ENCODE results near the gene PIK3R3.

PIK3R3 gene

DNA sequence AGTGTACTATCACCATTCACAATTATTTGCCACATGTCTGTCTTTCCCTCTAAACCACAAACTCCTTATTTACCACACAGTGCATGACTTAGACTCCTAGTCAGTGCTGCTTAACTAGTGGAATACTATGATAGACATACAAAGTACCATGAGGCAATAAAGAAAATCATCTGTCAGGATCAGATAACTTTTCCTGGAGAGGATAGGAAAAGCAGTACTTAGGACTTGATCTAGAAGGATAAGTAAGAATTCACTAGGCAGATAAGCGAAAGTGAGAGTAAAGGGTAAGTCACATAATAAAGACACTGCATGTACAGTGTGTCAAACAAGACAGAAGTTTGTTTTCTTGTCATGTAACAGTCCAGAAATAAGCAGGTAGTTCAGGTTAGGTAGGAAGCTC, 21.3 kb upstream of the PIK3R3 start:
- DNase-seq: no peak

DNA sequence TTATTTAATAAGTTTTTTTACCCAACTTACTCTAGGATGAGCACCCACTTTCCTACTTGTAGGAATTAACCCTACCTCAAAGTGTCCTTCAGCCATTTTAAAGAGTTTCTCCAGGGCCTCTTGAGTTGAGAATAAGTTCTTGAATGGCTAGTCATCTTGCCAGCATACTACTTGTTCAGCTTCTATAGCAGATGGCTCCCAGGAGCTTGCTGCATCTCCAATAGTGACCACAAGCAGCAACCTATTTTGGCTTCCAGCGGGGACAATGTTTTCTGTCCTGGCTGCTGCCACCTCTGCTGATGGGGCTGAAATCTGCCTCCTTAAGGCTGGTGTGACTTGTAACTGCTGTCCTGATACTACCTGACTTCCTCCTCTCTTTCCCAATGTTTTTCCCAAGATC, 20.8 kb upstream of the PIK3R3 start:
- DNase-seq: no peak

DNA sequence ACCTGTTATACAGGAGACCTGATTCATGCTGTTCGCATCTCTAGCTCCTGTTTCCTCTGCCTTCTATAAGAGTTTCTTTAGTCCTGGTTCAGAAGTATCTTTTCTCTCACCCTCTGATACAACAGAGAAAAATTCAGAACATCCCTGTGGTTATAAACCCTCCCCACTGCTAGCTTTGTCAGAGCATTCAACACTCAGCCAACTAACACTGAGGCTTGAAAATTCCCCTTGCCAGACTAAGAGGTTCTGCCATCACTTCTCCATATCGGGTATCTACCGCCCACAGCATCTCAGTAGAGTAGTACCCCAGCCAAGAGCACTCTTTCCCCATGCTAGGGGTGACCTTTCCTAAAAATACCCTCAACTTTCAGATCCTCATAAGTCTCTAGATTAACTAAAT, 19.6 kb upstream of the PIK3R3 start:
- DNase-seq: no peak

DNA sequence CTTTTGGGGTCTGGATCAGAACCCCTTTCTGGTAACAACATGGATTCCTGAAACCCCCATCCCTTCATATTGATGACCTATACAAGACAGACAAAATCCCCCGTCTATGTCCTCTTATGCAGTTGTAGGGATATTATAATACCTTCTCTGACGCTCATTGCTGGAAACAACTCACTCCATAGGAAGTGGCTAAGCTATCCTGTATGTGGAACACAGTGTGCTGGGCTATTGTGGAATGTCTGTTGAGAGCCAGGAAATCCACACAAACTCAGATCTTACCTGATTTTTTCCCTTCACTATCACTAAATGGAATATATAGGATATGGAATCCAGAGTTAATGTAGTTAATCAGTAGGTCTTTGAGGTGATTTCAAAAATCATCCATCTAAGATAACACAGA, 17.7 kb upstream of the PIK3R3 start:
- no peak for DNase-seq

DNA sequence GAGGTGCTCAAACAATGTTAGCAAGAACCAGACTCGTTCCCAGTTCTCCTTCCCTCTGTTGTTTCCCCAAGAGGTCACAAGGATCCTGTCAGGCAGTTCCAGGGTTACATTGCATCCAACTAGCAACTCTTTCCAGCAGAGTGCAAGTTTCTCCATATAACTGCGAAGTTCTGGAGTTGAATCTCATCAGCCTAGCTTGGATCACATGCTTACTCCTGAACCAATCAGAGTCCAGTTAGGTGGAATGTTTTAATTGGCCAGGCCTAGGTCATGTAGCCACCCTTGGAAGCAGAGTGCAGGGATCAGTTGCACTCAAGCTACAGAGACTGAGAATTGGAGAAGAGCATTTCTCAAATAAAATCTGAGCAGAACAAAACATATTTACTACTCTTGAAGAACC, 15.9 kb upstream of the PIK3R3 start:
- DNase-seq: no peak

DNA sequence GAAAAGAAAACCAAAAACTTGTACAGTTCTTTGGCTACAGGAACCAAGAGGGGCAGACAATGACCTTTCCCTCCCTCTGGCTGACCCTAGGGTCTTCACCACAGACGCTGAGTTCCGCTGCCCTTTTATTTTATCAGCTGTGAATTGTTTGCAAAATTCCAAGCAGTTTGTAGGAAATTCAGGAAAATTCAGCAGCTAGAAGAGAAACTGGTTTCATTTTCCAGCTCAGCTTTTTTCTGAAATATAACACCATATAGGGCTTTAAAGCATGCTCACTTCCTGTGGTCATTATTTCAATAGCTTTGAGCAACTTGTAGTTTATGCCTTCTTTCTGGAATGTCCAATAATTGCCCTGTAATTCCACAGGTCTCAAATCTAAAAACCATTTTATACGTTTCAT, 5.5 kb upstream of the PIK3R3 start:
- DNase-seq: no peak

DNA sequence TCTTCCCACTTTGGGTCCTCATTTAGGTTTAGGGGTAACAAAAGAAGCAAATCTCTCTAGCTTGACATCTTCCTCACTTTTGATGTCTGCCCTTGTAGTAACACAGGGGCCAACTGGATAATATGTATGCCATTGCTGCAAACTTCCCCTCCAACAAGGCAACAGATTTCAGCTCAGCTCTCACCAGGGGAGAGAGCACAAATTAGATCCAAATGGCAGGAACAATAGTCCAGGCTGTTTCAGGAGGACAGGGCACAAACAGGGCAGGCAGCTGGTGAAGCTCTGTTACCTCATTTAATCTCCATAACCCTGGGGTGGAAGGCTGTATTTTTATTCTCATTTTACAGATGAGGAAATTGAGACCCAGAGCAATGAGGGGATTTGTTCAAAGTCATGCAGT, 4.3 kb upstream of the PIK3R3 start:
- no peak for DNase-seq

DNA sequence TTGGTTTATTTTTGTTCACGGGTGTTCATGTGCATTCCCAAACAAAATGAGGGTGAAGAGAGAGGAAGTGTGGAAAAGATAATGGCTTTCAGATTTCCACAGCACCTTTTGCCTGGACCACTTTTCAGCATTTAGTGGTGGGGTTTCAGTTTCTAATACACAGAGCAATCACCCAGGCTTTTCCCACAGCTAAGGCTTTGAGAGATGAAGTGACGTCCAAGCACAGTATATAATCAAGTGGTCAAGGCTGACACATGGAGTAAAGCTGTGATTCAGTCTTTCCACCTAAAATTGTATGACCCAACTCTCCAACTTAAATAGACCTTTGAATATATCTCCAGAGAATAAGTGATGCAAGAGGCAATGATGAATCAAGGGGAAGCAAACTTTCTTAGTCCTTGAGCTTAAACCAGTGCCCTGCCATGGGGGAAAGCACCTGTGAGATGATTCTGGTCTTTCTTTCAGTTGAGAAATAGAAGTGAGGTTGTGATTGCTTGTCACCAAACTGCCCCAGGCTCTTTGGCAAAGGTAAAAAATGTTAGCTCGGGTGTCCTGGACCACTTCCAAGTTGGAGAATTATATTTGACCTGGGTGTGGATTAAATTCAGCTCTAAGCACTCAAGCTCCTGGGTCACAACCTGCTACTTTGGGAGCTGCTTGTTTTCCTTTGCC, 2.4 kb upstream of the PIK3R3 start:
- no peak for DNase-seq

DNA sequence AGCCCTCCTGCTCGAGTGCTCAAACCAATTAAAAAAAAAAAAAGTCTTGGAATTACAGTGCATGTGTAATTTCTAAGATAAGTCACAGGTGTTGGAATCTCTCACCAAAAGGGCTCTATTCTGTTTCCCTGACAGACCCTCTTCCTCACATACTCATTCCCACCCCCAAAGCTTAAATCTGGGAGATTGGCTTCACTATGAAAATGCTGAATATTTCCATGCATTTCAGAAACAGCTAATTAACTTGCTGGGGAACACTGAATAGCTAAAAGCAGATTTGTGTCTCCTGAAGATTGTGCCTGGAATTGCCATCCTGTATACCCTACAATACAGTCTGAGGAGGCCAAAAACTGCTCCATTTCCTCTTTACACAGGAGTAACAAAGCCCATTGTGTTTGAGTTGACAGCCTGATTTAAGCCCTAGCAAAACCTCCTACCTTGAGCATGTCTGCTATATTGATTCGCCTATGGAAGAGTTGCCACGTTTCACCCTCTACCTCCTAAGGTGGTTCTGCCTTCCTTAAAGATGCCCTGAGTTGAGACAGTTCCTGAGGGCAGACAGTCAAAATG, 1.4 kb upstream of the PIK3R3 start:
- DNase-seq: no peak

DNA sequence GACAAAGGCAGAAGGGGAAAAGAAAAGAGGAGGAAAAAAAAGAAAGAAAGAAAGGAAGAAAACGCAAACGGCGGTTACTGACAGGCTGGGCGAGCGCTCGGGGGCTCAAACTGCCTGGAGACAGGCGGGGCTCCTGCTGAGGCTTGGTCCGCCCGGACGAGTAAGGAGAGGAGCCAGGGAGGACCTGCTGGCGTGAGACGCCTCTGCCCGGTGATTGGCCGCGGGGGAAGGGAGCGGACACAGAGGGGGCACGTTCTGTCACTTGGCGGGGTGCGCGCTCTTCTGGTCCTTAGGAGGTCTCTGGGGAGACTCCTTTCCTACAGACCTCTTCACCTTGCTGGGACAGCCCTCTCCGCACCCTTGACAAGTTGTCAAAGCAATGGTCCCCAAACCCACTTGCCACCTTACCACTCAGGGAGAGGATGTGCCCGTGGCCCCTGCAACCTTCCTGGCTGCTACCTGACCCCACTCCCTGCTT, 791 bp upstream of the PIK3R3 start:
- no peak for DNase-seq

DNA sequence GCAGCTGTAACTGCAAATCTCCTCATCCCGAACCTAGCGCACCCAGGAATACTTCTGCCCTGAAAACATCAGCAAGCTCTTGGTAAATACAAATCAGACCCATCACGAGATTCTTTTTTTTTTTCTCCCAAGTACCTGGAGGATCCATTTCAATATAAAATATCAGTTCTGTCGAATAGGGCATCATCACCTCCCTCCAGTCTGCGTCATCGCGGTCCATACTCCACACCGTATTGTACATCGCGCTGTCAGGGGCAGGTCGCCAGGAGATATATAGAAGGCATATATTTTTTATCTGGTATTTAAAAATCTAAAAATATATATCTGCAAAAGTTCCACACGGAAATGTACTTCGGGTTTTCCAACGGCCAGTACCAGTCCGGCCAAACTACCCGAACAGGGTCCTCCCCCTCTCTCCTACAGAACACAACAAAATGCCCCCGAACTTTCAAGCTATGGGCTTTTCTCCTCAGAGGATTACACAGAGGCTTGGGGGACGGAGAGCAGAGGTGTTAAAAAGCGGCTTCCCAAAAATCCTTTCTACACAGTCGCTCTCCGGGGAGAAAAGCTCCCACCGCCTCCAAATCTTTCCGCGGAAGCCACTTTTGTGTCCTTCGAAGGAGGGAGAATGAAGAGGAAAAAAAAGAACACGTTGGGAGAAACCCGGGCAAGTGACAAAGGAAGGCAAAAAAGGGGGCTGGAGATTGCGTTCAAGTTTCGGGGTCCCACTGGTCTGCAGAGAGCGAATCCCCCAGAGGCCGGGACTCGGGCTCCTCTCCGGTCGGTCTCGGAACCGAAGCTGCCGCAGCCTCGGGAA, 509 bp downstream of the PIK3R3 start:
- DNase-seq: no peak

DNA sequence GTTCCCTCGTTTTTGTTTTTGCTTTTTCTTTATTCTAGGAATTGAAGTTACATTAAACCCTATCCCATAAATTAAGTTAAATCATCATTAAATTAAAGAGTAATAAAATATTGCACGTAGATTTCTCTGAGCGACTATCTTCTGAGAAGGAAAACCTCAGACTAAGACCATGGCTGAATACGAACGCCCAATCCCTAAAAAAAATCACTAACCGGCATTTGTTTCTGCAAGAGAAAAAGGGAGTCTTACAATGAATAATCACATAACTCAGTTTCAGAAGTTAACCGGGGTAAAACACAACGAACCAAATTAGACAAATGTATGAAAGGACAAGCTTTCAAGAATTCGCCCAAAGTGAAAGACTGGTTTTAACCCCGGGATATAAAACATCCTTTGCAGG, 1.3 kb downstream of the PIK3R3 start:
- no peak for DNase-seq

DNA sequence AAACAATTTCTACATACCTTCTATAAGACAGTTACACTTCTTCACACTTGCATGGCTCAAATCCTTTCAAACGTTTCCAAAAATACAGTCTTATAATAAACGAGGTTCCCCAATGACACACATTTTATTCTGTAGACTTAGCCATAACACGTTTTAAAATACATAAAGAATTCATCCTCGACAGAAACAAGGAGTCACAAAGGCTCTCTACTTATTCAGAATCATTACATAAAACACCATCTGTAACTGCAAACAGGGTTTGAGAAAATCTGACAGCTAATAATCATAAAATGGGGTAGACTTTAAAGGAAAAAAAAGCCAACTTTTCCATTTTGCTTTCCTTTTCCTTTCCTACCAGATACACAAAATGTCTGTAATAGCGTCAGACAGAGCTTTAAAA, 1.8 kb downstream of the PIK3R3 start:
- no peak for DNase-seq

DNA sequence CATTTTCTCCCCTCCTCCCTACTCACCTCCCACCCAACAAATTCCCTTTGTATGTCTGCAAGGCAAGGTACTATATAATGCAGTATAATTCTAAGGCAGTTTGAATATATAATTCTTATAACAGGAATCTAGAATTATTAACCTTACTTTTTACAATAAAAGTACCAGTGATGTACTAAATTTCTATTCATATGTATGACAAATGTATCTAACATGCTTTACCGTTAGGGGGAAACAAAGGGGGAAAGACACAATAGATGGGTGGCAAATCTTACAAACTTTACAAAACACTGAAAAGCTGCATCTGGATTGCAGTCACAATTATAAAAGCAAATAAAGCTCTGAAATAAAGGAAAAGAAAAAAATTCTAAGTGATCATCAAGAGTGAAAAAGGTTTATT, 2.3 kb downstream of the PIK3R3 start:
- no peak for DNase-seq

DNA sequence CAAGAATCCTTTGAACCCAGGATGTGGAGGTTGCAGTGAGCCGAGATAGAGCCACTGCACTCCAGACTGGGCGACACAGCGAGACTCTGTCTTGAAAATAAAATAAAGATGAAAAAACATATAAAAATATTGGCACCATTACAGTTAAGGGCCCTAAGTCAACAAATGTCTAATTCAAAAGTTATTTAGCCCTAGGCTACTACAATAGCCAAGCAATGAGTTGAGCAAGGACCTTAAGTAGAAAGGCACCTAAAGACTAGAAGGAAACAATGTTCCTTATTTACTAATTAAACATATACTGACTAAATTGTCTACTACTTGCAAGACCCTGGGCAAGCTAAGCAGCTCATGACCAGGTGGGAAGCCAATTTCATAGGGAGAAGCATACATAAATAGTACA, 4.1 kb downstream of the PIK3R3 start:
- no peak for DNase-seq

DNA sequence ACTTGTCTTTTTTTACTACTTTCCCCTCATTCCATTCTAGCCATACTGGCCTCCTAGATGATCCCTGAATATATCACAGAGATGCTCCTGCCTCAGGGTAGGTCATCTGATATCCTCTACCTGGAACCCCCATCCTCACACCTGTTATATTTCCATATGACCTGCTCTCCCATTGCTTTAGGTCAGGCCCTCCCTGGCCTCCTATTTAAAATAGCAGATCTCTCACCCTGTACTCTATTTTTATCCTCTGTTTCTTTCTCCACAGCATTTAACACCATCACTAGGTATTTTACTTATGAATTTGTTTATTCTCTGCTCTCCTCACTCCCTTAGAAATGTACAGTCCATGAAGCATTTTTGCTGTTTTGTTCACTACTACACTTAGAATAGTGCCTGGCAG, 13.6 kb downstream of the PIK3R3 start:
- DNase-seq: no peak

DNA sequence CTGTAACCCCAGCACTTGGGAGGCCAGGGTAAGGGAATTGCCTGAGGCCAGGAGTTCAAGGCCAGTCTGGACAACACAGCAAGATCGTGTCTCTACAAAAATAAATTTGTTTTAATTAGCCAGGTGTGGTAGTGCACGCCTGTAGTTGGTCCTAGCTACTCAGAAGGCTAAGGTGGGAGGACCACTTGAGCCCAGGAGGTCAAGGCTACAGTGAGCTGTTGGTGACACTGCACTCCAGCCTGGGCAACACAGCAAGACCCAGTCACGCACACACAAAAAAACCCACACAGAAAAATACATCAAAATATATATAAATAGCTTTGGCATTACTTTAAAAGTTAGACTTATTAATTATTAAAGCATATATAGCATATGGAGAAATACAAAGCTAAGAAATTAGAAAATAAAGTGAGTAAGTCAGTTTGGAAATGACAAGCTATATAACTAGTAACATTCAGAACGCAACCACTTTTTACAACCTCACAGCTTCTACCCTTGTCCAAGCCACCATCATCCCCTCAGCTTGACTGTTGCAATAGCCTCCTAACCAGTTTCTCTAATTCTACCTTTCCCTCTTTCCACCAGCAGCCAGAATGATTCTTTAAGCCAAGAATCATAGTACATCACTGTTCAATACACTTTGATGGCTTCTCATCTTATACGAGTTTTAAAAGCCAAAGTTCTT, 14.5 kb downstream of the PIK3R3 start:
- no peak for DNase-seq

DNA sequence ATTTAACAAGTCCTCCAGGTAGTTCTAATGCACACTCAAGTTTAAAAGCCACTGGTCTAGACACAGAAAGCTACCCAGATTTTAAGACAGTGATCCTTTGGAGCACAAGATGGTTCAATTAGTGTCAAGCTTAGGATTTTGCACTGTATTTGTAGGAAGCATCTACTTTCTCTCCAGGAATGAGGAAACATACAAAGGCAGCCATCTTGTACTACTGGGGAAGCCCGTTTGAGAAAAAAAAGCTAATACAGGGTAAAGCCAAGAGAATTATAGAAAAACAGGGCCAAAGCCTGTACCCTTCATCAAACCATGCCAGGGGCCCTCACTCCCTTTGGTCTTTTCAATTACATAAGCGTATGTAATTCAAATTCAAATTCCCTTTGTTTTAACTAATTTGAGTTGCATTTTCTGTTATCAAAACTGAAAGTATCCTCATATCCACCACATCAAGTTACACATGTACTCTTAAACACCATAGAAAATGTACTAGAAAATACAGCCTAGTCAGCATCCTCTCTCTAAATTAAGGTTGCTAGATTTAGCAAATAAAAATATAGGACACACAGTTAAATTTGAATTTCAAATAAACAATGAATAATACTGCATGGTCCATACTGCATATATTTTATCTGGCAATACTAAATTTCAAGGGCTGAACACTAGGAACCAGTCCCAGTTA, 17.4 kb downstream of the PIK3R3 start:
- no peak for DNase-seq

DNA sequence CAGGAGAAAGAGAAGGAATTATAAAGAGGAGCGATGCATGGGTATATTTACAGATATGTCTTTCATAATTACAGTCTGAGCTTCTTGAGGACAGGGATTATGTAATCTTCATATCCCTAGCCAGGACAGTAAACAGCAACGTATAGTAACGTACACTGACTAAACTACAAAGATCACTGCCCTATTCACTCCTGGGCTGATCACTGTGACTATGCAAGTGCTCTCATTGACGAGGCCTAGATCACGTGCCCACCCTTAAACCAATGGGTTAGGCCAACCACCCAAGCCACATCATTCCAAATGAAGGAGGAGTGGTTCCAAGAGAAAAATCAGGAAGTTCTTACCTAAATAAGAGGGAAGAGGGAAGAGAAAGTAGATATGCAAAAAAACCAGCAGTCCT, 18.5 kb downstream of the PIK3R3 start:
- DNase-seq: no peak

DNA sequence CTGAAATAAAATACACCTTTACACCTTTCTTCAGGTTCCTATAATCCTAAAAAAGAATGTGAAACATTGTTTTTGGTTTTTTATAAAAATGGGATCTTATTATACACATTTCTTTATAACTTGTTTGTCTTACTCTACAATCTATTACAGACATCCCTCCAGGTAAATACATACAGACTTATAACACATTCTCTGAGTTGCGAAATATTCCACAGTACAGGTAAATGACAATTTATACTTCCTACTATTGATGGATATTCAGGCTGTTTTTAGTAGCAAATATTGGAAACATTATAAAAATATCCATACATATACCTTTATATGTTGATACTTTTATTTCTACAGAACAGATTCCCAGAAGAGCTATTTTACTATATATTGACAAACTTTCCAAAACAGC, 20.3 kb downstream of the PIK3R3 start:
- DNase-seq: no peak

DNA sequence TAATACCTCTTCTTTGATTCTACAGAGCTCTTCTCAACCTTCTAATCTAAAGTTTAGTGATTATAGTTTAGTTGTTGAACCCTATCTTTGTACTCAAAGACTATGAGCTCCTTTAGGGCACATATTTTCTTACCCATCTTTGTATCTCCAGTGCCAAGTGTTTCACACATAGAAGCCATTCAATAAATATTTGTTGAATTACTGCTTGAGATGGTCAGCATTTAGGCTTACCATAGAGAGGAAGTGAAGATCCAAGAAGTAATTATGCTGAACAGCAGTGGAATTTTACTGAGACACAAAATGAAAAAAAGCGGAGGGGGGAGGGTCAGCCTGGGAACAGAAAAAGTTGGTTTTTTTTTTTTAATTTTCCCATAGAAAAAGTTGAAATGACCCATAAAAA, 21.9 kb downstream of the PIK3R3 start:
- no peak for DNase-seq

DNA sequence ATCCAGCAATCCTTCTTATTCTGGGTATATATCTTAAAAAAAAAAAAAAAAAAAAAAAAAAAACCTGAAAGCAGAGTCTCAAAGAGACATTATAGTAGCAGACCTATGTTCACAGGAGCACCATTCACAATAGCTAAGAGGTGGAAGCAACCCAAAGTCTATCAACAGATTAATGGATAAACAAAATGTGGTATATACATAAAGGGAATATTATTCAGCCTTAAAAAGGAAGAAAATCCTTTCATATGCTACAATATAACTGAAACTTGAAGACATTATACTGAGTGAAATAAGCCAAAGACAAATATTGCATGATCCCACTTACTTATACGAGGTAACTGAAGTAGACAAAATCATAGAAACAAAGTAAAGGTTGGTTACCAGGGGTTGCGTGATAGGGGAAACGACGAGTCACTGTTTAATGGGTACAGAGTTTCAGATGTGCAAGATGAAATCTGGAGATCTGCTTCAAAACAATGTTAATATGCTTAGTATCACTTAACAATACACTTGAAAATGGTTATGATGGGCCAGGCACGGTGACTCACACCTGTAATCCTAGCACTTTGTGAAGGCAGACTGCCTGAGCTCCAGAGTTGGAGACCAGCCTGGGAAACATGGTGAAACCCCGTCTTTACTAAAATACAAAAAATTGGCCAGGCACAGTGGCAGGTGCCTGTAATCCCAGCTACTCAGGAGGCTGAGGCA, 29.5 kb downstream of the PIK3R3 start:
- DNase-seq: no peak

DNA sequence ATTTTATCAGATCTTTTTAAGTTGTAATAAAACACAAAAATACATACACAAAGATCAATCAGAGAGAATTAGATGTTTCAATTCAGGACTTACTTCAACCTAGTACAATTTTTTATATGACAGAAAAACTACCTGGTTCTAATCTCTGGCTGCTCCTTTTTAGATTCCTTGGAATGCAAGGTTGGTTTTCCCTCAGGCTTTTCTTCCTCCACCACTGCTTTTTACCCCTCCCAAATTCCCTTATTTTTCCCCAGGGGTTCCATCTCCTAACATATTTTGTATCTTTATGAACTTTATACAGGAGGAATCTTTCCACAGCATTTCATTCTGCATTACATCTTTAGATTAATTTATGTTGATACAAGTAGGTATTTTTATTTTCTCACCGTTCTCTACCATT, 33.2 kb downstream of the PIK3R3 start:
- DNase-seq: no peak
